ENCODE data around the gene POU6F1.

GRCh38 chr12:51224625-51225024 is 6.8 kb upstream of the POU6F1 start:
- TF ChIP-seq ATF3 (IDR thresholded peaks at IDR 0.05) (no peak), CTCF (IDR thresholded peaks at IDR 0.05; ENCODE audit: low read depth, low read length, missing input control) (no peak), JUND (IDR thresholded peaks at IDR 0.05) (no peak), YY1 (IDR thresholded peaks at IDR 0.05) (no peak), EGR1 (IDR thresholded peaks at IDR 0.05; ENCODE audit: low read depth in 2 of 2) (no peak), MAX (IDR thresholded peaks at IDR 0.05) (no peak), GABPA (IDR thresholded peaks at IDR 0.05 in 1 of 2, conservative IDR thresholded peaks at IDR 0.05 in 1 of 2) (no peak), ZBTB33 (IDR thresholded peaks at IDR 0.05) (no peak), TAF1 (conservative IDR thresholded peaks at IDR 0.05) (no peak), SP1 (IDR thresholded peaks at IDR 0.05) (no peak), RAD21 (IDR thresholded peaks at IDR 0.05) (no peak), HNF4A (conservative IDR thresholded peaks at IDR 0.05) (no peak)
